Thoracic aorta (tissue), 2 donors: Measurements from ENCODE around the gene AHRR. TPM values are rescaled to one million over a fixed set of nuclear protein-coding genes. Genes with fewer than 3 reads are reported as not detected.

Experiments
- total RNA-seq, 2 donors: library from RNA; depleted of rRNA; stranded (reverse); fragments of >200 nt; gene quantifications; one replicate each; pipeline versions ENCODE4 v1.1.0 to v1.2.3, GENCODE V29; 2016

AHRR gene
- total RNA-seq, 2 donors from 2014 or later, result 0.85 to 3.1 TPM

Other genes starting within 250 kb of the AHRR start
- under 1 TPM; under 0.01 to 0.28 TPM for gene PLEKHG4B, start 229.5 kb upstream of the AHRR start, total RNA-seq
- gene LRRC14B, start 130.2 kb upstream of the AHRR start, total RNA-seq, result not detected
- 1 to 10 TPM; 2.7 to 7.8 TPM for gene CCDC127, start 103.6 kb upstream of the AHRR start, total RNA-seq
- 10 to 100 TPM; 59.6 to 70.5 TPM for gene SDHA, start 103.4 kb upstream of the AHRR start, total RNA-seq
- 10 to 100 TPM; 65.5 to 91.1 TPM for gene PDCD6, start 50.1 kb upstream of the AHRR start, total RNA-seq
- gene EXOC3, start 121.5 kb downstream of the AHRR start, total RNA-seq, result 10 to 100 TPM; 34.5 to 79.7 TPM
- 1 to 10 TPM; 1.6 to 1.8 TPM for gene SLC9A3, start 202.7 kb downstream of the AHRR start, total RNA-seq